Left lung (tissue), 10 donors: ENCODE measurements around the gene YY1. TPM values are rescaled to one million over a fixed set of nuclear protein-coding genes. Genes with fewer than 3 reads are reported as not detected.
A peak's percentile ranks its signal among the peaks of the same experiment; 100 is the strongest.

Experiments
- ATAC-seq: fragments of 200-7000 bp; cut with Tn5 transposase; one replicate; pipeline ENCODE4 v1.9.1; 2020; ENCODE audit warnings: moderate library complexity
- DNase-seq, 4 donors: peaks; one replicate each; pipeline ENCODE4 v3.0.0-alpha.2; 2013 to 2020
- H3K27ac ChIP-seq, 2 donors: fragments of 200-600 bp; sonication (generic) in 1 of 2; one replicate each; pipeline versions ENCODE4 v1.5.0 to v1.8.0; 2020 to 2021
- H3K27me3 ChIP-seq, 2 donors: fragments of 200-600 bp; sonication (generic) in 1 of 2; one replicate each; pipeline versions ENCODE4 v1.5.0 to v1.8.0; 2020 to 2021
- H3K36me3 ChIP-seq, 2 donors: fragments of 200-600 bp; sonication (generic) in 1 of 2; one replicate each; pipeline versions ENCODE4 v1.5.0 to v1.8.0; 2020 to 2021
- H3K4me1 ChIP-seq, 2 donors: fragments of 200-600 bp; one replicate each; pipeline ENCODE4 v1.8.0; 2021
- H3K4me3 ChIP-seq, 2 donors: fragments of 200-600 bp; sonication (generic) in 1 of 2; one replicate each; pipeline versions ENCODE4 v1.5.0 to v1.8.0; 2020 to 2021; ENCODE audit warnings: mild to moderate bottlenecking in 1 of 2
- H3K9me3 ChIP-seq, 2 donors: fragments of 200-600 bp; sonication (generic) in 1 of 2; one replicate each; pipeline versions ENCODE4 v1.5.0 to v1.8.0; 2020 to 2021
- CTCF ChIP-seq, 2 donors: fragments of 200-600 bp; sonication (generic) in 1 of 2; IDR thresholded peaks; one replicate each; pipeline versions ENCODE4 v1.5.0 to v1.8.0; 2021; ENCODE audit warnings: antibody characterized with exemption in 2 of 2
- intact Hi-C, 2 donors: fragments of 100-400 bp; cut with DNase I; formaldehyde crosslinking; loops; one replicate each; pipeline versions ENCODE4 v1.11.2 to v1.14.2; 2022
- polyA plus RNA-seq, 6 donors: library from polyadenylated mRNA; unstranded; fragments of 120-200 nt; gene quantifications; one replicate each; pipeline ENCODE4 v1.2.1, GENCODE V29; 2013; ENCODE audit not compliant: insufficient read length in 6 of 6
- total RNA-seq, 2 donors: library from RNA; stranded (reverse); fragmentation: NEBNext Ultra II Directional; extraction: Animal tissue kit (Norgen Biotek cat#: 25700); gene quantifications; one replicate each; pipeline ENCODE4 v1.2.1, GENCODE V29; 2021
- donor health status: DM: no; HTN: yes; CAD: no.
- donor health status: DM: no; HTN: no; CAD: no.

YY1 gene
- total and polyA plus RNA-seq, 8 donors: 57.4 to 129 (median 119) TPM

GRCh38 chr14:100323942-100324307 lies 85.0 kb downstream of the YY1 start:
- no peaks in the 10 kb centered on the region for H3K27me3 ChIP-seq
- no peak for ATAC-seq
- H3K4me3 ChIP-seq: no peak overlapping the region
- TF ChIP-seq CTCF (IDR thresholded peaks at IDR 0.05): no peak
- intact Hi-C loops: no loop called here
- no peaks in the 10 kb centered on the region for H3K9me3 ChIP-seq
- H3K4me1 ChIP-seq: no peaks in the 10 kb centered on the region
- DNase-seq: no peak
- H3K27ac ChIP-seq: no peak overlapping the region
- H3K36me3 ChIP-seq: no peaks in the 10 kb centered on the region

GRCh38 chr14:100325231-100325632 lies 86.3 kb downstream of the YY1 start:
- intact Hi-C loops: no loop called here
- Histone ChIP-seq H3K27me3 (no peaks in the 10 kb centered on the region), H3K27ac (no peak overlapping the region), H3K9me3 (no peaks in the 10 kb centered on the region), H3K36me3 (no peaks in the 10 kb centered on the region), H3K4me3 (no peak overlapping the region), H3K4me1 (no peaks in the 10 kb centered on the region)
- peak in 1 of 4 donors; percentile 66 for DNase-seq
- no peak for TF ChIP-seq CTCF (IDR thresholded peaks at IDR 0.05)
- no peak for ATAC-seq

GRCh38 chr14:100325958-100326357 lies 87.0 kb downstream of the YY1 start:
- Histone ChIP-seq H3K27me3 (no peaks in the 10 kb centered on the region), H3K4me1 (no peaks in the 10 kb centered on the region), H3K36me3 (no peaks in the 10 kb centered on the region), H3K4me3 (no peak overlapping the region), H3K27ac (no peak overlapping the region), H3K9me3 (no peaks in the 10 kb centered on the region)
- intact Hi-C loops: no loop called here
- no peak for TF ChIP-seq CTCF (IDR thresholded peaks at IDR 0.05)
- ATAC-seq: no peak
- no peak for DNase-seq

- Histone ChIP-seq H3K36me3 (peaks cover 0 to 4% of the 10 kb centered on the region in 2 donors), H3K4me1 (no peaks in the 10 kb centered on the region), H3K4me3 (no peak overlapping the region), H3K9me3 (no peaks in the 10 kb centered on the region), H3K27ac (no peak overlapping the region), H3K27me3 (no peaks in the 10 kb centered on the region)
- intact Hi-C loops: no loop called here
- TF ChIP-seq CTCF (IDR thresholded peaks at IDR 0.05): no peak
- ATAC-seq: no peak
- no peak for DNase-seq
Observed at GRCh38 chr14:100327128-100327527, 88.2 kb downstream of the YY1 start.

GRCh38 chr14:100328495-100329163 lies 89.7 kb downstream of the YY1 start:
- no peak for ATAC-seq
- intact Hi-C loops: no loop called here
- no peaks in the 10 kb centered on the region for H3K27me3 ChIP-seq
- TF ChIP-seq CTCF (IDR thresholded peaks at IDR 0.05): no peak
- H3K9me3 ChIP-seq: no peaks in the 10 kb centered on the region
- no peak for DNase-seq
- H3K4me3 ChIP-seq: no peak overlapping the region
- peaks cover 0 to 17% of the 10 kb centered on the region in 2 donors for H3K36me3 ChIP-seq
- H3K4me1 ChIP-seq: no peaks in the 10 kb centered on the region
- H3K27ac ChIP-seq: no peak overlapping the region
